NB4 (cell line): Measurements from ENCODE around the gene SPARCL1.

Source experiments
- DNase-seq: peaks from one replicate; pipeline ENCODE4 v3.0.0; 2010; ENCODE audit warnings: low read depth
- H3K4me3 ChIP-seq: one replicate; pipeline ENCODE4 v1.5.1; 2011; ENCODE audit warnings: mild to moderate bottlenecking, low read depth, low read length, moderate library complexity
- CTCF ChIP-seq: IDR thresholded peaks from one replicate; pipeline ENCODE4 v1.5.1; 2012; ENCODE audit warnings: low read depth, low read length
- MAX ChIP-seq: IDR thresholded peaks from 2 replicates; pipeline ENCODE4 v1.6.1; 2011; ENCODE audit warnings: low read depth, low read length
- MYC ChIP-seq: IDR thresholded peaks from 2 replicates; pipeline ENCODE4 v1.6.1; 2011; ENCODE audit warnings: low read depth, low read length
- POLR2A ChIP-seq: IDR thresholded peaks from 2 replicates; pipeline ENCODE4 v1.6.1; 2011; ENCODE audit warnings: mild to moderate bottlenecking; ENCODE audit not compliant: insufficient read length; ENCODE audit errors: extremely low read depth

Gene SPARCL1

GRCh38 chr4:87540146-87541058, 11.2 kb upstream of the SPARCL1 start:
- no peak for DNase-seq
- TF ChIP-seq CTCF (no peak), POLR2A (no peak), MAX (no peak), MYC (no peak)
- H3K4me3 ChIP-seq = no peak overlapping the region

- no peak for DNase-seq
- no peak for TF ChIP-seq MAX
- TF ChIP-seq MYC = no peak
- no peak for TF ChIP-seq POLR2A
- no peak for TF ChIP-seq CTCF
Observed at GRCh38 chr4:87532907-87533306, 3.7 kb upstream of the SPARCL1 start.

GRCh38 chr4:87532109-87532508, 2.9 kb upstream of the SPARCL1 start:
- TF ChIP-seq POLR2A (no peak), MYC (no peak), MAX (no peak)
- H3K4me3 ChIP-seq = no peak overlapping the region
- DNase-seq = no peak

More at GRCh38 chr4:87532907-87533306, 3.7 kb upstream of the SPARCL1 start:
- no peak overlapping the region for H3K4me3 ChIP-seq

- TF ChIP-seq CTCF = no peak
- no peak for TF ChIP-seq MAX
- TF ChIP-seq MYC = no peak
- no peak for TF ChIP-seq POLR2A
- DNase-seq = no peak
- H3K4me3 ChIP-seq = no peak overlapping the region
Observed at GRCh38 chr4:87531621-87532020, 2.4 kb upstream of the SPARCL1 start.

DNA sequence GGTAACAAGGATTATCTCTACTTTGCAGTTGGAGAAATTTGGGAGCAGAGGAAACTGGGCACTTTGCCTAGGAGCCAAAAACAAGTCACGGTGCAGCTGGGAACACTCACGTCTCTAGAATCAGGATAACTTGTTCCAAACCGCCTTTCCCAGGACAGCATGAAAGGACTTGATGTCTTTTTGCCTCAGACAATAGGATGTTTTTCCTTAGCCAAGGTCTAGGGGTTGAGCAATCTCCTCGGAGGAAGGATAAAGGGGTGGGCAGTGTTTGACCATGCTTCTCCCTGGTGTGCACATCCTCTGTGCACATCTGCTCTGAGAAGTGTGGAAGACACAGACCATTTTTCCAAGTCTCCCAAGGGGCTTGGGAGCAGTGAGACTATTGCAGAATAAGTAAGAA, 1.7 kb upstream of the SPARCL1 start:
- no peak for DNase-seq
- no peak for TF ChIP-seq POLR2A
- no peak for TF ChIP-seq MYC
- no peak for TF ChIP-seq CTCF
- TF ChIP-seq MAX = no peak
- no peak overlapping the region for H3K4me3 ChIP-seq

DNA sequence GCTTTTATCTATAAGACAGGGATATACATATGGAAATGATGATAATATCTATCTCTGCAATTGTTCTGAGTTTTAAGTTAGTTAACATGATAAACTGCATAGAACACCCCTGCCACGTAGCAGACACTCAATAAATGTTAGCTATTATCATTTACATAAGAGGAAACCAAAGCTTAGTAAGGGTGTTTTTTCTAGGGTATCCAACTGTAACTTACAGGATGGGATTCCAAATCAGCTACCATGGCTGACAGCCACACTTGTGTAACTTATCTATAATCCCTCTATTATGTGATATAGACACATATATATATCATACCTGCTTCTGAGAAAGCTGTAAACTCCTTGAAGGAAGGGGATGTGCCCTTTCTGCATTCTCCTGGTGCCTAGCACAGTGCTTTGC, 1.1 kb upstream of the SPARCL1 start:
- TF ChIP-seq MAX (no peak), POLR2A (no peak), MYC (no peak), CTCF (no peak)
- DNase-seq = no peak
- H3K4me3 ChIP-seq = no peak overlapping the region
